BLaER1 (cell line): Measurements from ENCODE around the gene PNPLA6.

ENCODE experiments used
- H3K27ac ChIP-seq: shearing (Covaris generic); formaldehyde crosslinking; 2 replicates; pipeline ENCODE4 v1.8.1; 2022
- H3K27me3 ChIP-seq: shearing (Covaris generic); formaldehyde crosslinking; 2 replicates; pipeline ENCODE4 v1.8.1; 2022
- H3K36me3 ChIP-seq: shearing (Covaris generic); formaldehyde crosslinking; 2 replicates; pipeline ENCODE4 v1.8.1; 2022
- H3K4me1 ChIP-seq: shearing (Covaris generic); formaldehyde crosslinking; 2 replicates; pipeline ENCODE4 v1.8.1; 2022
- H3K4me2 ChIP-seq: shearing (Covaris generic); formaldehyde crosslinking; 2 replicates; pipeline ENCODE4 v1.8.1; 2022
- H3K4me3 ChIP-seq: shearing (Covaris generic); formaldehyde crosslinking; 2 replicates; pipeline ENCODE4 v1.8.1; 2022
- H3K9ac ChIP-seq: shearing (Covaris generic); formaldehyde crosslinking; 2 replicates; pipeline ENCODE4 v1.8.1; 2022
- H3K9me3 ChIP-seq: shearing (Covaris generic); formaldehyde crosslinking; 2 replicates; pipeline ENCODE4 v1.8.1; 2022
- H4K20me1 ChIP-seq: shearing (Covaris generic); formaldehyde crosslinking; 2 replicates; pipeline ENCODE4 v1.8.1; 2022
- Cebpa-rat ChIP-seq: shearing (Covaris generic); IDR thresholded peaks from 2 replicates; pipeline ENCODE4 v1.8.1; 2022

PNPLA6 gene

DNA sequence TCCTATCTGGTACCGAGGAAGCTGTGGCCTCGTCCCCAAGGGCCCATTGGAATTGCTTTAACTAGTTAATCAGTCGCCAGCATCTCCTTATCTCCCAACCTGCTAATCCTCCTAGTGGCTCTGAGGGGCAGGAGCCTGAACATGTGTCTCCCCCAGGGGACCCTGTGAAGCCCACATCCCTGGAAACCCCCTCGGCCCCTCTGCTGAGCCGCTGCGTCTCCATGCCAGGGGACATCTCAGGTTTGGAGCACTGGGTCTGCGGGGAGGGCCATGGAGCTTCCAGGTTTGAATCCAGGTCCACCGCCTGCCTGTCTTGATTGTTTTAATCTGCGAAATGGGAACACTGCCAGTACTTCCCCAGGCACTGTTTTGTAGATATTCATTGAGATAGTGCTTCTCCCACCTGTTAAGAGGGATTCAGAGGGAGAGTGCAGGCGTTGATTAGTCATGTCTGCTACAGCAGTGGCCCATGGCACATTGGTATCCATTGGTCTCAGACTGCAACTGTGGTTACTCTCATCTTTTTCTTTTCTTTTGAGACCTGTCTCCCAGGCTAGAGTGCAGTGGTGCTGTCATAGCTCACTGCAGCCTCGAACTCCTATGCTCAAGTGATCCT lies 6.4 kb downstream of the PNPLA6 start:
- no peak overlapping the region for H3K9ac ChIP-seq
- no peak for TF ChIP-seq Cebpa-rat
- H3K4me2 ChIP-seq, result peak overlapping the region; percentile 80
- no peak overlapping the region for H3K27ac ChIP-seq
- H3K4me1 ChIP-seq, result peaks cover 44% of the 10 kb centered on the region
- peaks cover 58% of the 10 kb centered on the region for H3K36me3 ChIP-seq
- H3K9me3 ChIP-seq, result no peaks in the 10 kb centered on the region
- H3K4me3 ChIP-seq, result no peak overlapping the region
- H3K27me3 ChIP-seq, result no peaks in the 10 kb centered on the region
- no peaks in the 10 kb centered on the region for H4K20me1 ChIP-seq

DNA sequence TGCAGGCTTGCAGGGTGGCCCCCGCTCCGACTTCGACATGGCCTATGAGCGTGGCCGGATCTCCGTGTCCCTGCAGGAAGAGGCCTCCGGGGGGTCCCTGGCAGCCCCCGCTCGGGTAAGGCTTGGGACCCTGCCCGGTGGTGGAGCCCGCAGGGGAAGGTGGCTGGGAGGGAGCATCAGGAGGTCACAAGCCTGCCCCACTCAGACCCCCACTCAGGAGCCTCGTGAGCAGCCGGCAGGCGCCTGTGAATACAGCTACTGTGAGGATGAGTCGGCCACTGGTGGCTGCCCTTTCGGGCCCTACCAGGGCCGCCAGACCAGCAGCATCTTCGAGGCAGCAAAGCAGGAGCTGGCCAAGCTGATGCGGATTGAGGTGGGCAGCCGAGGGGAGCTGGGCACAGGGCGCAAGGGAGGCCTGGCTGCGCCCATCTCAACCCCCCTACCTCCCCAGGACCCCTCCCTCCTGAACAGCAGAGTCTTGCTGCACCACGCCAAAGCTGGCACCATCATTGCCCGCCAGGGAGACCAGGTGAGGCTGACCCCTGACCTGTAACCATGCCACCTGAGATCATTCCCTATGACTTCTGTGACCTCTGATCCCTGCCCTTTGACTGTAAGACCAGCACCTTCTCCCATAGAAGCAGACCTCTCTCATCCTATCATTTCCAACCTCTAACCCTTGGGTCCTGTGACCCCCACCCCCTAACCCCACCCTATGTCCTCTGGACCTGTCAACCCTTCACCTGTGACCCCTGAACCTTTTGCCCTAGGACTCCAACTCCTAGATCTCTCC lies 7.2 kb downstream of the PNPLA6 start:
- no peak overlapping the region for H3K27ac ChIP-seq
- peaks cover 40% of the 10 kb centered on the region for H3K4me1 ChIP-seq
- no peak overlapping the region for H3K4me3 ChIP-seq
- H3K4me2 ChIP-seq, result no peak overlapping the region
- H4K20me1 ChIP-seq, result no peaks in the 10 kb centered on the region
- no peaks in the 10 kb centered on the region for H3K27me3 ChIP-seq
- peaks cover 51% of the 10 kb centered on the region for H3K36me3 ChIP-seq
- no peaks in the 10 kb centered on the region for H3K9me3 ChIP-seq
- no peak overlapping the region for H3K9ac ChIP-seq
- TF ChIP-seq Cebpa-rat, result no peak

DNA sequence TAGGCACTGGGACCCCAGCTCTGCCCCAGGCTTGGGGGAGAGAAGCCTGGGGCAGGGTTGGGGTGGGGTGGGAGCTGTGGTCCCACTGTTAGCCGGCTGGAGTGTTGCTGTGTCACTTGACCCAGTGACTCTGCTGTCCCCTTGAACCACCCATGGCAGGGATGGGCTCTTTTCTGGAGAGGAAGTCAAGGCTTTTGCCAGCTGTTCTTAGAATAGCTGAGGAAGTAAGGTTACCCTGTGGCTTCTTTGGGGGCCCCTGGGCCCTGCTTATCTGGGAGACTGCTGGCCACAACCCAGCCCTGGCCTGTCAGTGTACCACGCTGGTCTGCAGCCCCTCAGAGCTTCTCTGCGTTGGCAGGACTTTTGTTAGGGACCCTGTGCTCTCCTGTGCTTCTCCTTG lies 9.1 kb downstream of the PNPLA6 start:
- TF ChIP-seq Cebpa-rat, result no peak
- no peaks in the 10 kb centered on the region for H4K20me1 ChIP-seq

DNA sequence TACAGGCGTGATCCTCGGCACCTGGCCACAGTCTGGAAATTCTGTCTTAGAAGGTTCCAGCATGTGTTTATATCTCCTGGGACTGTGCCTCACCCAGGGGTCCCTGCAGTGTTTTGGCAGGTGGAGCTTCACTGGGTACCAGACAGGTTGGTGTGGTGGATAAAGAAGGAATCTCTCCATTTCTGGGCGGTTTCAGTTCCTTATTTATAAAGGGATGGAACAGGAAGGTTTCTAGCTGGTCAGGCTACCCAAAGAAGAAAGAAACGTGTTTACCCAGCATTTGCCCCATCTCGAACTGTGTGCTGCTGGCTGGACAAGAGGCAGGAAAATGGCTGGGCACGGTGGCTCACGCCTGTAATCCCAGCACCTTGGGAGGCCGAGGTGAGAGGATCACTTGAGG lies 9.8 kb downstream of the PNPLA6 start:
- Histone ChIP-seq H3K4me2 (peak overlapping the region; percentile 66), H3K9ac (0 out of 2 replicates have a peak overlapping the region, but pooled peaks have one; percentile 38), H4K20me1 (no peaks in the 10 kb centered on the region), H3K27ac (no peak overlapping the region; the same call in 1 of the 2 replicates), H3K36me3 (peaks cover 39% of the 10 kb centered on the region), H3K9me3 (no peaks in the 10 kb centered on the region), H3K4me1 (peaks cover 36% of the 10 kb centered on the region), H3K4me3 (no peak overlapping the region), H3K27me3 (no peaks in the 10 kb centered on the region)
- TF ChIP-seq Cebpa-rat, result no peak

More for the DNA sequence above, 9.1 kb downstream of the PNPLA6 start:
- peak overlapping the region; percentile 38; the same call in 1 of the 2 replicates for H3K9ac ChIP-seq
- no peaks in the 10 kb centered on the region for H3K27me3 ChIP-seq
- H3K4me3 ChIP-seq, result no peak overlapping the region
- H3K27ac ChIP-seq, result peak overlapping the region; percentile 58
- no peaks in the 10 kb centered on the region for H3K9me3 ChIP-seq
- H3K4me1 ChIP-seq, result peaks cover 40% of the 10 kb centered on the region
- peak overlapping the region; percentile 66 for H3K4me2 ChIP-seq
- peaks cover 37% of the 10 kb centered on the region for H3K36me3 ChIP-seq

DNA sequence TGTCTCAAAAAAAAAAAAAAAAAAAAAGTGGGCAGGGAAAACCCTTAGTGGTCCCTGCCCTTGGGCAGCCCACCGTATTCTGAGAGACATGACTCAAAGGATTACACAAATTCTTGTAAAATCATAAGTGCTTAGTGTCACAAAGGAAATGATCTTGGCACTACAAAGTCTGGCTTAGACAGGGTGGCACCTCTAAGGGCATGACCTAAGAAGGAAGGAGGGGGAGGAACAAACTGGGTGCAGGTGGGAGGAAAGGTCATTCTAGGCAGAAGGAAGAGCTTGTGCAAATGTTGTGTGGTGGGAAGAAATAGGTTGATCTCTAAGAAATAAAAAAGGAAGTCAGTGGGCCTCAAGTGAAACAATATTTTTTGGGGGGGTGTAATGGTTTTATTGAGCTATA lies 10.4 kb downstream of the PNPLA6 start:
- Histone ChIP-seq H3K36me3 (peaks cover 44% of the 10 kb centered on the region), H3K4me2 (no peak overlapping the region), H3K9ac (no peak overlapping the region), H3K27ac (no peak overlapping the region), H3K4me1 (peaks cover 30% of the 10 kb centered on the region), H3K4me3 (no peak overlapping the region), H4K20me1 (no peaks in the 10 kb centered on the region), H3K27me3 (no peaks in the 10 kb centered on the region), H3K9me3 (no peaks in the 10 kb centered on the region)
- TF ChIP-seq Cebpa-rat, result no peak

DNA sequence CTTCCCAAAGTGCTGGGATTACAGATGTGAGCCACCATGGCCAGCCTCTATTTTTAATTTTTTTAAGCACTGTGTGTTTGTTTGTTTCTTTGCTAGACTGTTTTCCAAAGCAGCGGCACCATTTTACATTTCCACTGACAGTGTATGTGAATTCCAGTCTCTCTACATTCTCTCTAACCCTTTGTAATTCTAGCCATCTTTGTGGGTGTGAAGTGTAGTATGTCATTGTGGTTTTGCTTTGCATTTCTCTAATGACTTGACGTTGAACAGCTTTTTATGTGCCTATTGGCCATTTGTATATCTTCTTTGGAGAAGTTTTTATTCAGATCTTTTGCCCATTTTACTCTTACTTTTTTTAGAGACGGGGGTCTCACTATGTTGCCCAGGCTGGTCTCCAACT lies 11.6 kb downstream of the PNPLA6 start:
- no peaks in the 10 kb centered on the region for H4K20me1 ChIP-seq
- H3K36me3 ChIP-seq, result peaks cover 45% of the 10 kb centered on the region
- no peak for TF ChIP-seq Cebpa-rat
- no peak overlapping the region for H3K9ac ChIP-seq
- no peaks in the 10 kb centered on the region for H3K9me3 ChIP-seq
- H3K4me2 ChIP-seq, result no peak overlapping the region
- H3K27me3 ChIP-seq, result no peaks in the 10 kb centered on the region
- peaks cover 19% of the 10 kb centered on the region for H3K4me1 ChIP-seq
- H3K27ac ChIP-seq, result no peak overlapping the region
- no peak overlapping the region for H3K4me3 ChIP-seq

DNA sequence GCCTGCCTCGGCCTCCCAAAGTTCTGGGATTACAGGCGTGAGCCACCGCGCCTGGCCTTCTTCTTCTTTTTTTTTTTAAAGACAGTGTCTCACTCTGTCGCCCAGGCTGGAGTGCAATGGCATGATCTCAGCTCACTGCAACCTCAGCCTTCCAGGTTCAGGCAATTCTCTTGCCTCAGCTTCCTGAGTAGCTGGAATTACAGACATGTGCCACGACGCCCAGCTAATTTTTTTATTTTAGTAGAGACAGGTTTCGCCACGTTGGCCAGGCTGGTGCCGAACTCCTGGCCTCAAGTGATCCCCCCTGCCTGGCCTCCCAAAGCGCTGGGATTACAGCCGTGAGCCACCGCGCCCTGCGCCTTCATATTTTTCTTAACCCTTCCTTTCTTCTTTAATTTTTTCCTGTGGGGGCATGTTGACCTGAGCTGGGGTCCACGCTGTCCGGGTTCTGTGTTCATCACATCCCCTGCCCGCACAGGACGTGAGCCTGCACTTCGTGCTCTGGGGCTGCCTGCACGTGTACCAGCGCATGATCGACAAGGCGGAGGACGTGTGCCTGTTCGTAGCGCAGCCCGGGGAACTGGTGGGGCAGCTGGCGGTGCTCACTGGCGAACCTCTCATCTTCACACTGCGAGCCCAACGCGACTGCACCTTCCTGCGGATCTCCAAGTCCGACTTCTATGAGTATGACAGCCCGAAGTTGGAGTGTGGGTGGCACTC lies 14.1 kb downstream of the PNPLA6 start:
- Histone ChIP-seq H3K27ac (no peak overlapping the region), H3K27me3 (no peaks in the 10 kb centered on the region), H3K4me2 (no peak overlapping the region), H3K4me3 (no peak overlapping the region), H4K20me1 (no peaks in the 10 kb centered on the region), H3K9ac (no peak overlapping the region), H3K4me1 (peaks cover 14% of the 10 kb centered on the region), H3K36me3 (peaks cover 42% of the 10 kb centered on the region), H3K9me3 (no peaks in the 10 kb centered on the region)
- TF ChIP-seq Cebpa-rat, result no peak

DNA sequence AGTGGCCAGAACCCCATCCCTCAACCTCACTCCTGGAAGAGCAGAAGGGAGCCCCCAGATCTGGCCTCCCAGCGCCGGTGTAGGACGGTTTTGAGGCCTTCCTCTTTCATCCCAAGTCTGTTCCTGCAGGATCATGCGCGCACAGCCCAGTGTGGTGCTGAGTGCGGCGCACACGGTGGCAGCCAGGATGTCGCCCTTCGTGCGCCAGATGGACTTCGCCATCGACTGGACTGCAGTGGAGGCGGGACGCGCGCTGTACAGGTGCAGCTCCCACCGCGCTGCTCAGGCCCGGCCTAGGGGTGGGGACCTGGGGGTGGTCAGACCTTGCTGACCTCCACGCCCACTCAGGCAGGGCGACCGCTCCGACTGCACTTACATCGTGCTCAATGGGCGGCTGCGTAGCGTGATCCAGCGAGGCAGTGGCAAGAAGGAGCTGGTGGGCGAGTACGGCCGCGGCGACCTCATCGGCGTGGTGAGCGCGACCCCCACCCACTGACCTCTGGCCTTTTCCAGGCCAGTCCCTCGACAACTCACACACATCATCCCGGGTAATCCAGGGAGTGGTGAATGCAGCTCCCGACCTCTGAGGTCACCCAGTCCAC lies 14.8 kb downstream of the PNPLA6 start:
- Histone ChIP-seq H3K27ac (no peak overlapping the region), H4K20me1 (no peaks in the 10 kb centered on the region), H3K4me2 (no peak overlapping the region), H3K9me3 (peaks cover 5% of the 10 kb centered on the region; the same call in 1 of the 2 replicates), H3K4me3 (no peak overlapping the region), H3K9ac (no peak overlapping the region), H3K36me3 (peaks cover 48% of the 10 kb centered on the region), H3K4me1 (peaks cover 8% of the 10 kb centered on the region), H3K27me3 (no peaks in the 10 kb centered on the region)
- no peak for TF ChIP-seq Cebpa-rat

DNA sequence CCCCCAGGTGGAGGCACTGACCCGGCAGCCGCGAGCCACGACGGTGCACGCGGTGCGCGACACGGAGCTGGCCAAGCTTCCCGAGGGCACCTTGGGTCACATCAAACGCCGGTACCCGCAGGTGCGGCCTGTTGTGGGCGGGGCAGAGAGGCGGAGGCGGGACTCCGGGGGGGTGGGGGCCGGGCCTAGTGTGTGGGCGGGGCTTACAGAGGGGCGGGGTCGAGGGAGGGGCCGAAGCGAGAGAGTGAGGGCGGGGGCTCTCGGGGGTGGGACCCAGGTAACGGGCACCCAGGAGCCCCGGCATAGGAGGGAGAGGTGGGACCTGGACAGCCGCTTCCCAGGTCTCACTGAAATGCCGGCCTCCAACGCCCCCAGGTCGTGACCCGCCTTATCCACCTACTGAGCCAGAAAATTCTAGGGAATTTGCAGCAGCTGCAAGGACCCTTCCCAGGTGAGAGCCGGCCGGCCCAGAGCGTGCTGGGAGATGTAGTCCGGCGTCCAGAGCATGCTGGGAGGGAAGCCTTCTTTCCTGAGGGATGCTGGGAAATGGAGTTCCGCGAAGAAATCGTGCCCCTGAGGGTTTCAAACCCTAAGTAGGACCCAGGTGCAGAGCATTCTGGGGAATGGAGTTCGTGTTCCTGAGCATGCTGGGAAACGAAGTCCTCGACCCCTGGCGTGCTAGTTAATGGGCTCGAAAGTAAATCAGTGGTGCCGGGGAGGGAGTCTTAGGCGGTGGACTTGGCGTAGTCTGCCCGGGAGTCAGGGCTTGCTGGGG lies 15.7 kb downstream of the PNPLA6 start:
- Histone ChIP-seq H3K27me3 (no peaks in the 10 kb centered on the region), H4K20me1 (no peaks in the 10 kb centered on the region), H3K36me3 (peaks cover 54% of the 10 kb centered on the region), H3K9me3 (peaks cover 5% of the 10 kb centered on the region; the same call in 1 of the 2 replicates), H3K4me2 (no peak overlapping the region), H3K9ac (no peak overlapping the region), H3K4me1 (no peaks in the 10 kb centered on the region), H3K4me3 (no peak overlapping the region), H3K27ac (no peak overlapping the region)
- TF ChIP-seq Cebpa-rat, result no peak
